Astrocyte of the spinal cord (primary cell): ENCODE measurements around the gene SMYD3.
"Not testable (repeated sequence)": the region's sequence is repeated elsewhere in the genome, so short reads cannot be mapped to it uniquely, and the experiment has no call there.

Experiments used
- DNase-seq: peaks from one replicate; pipeline ENCODE4 v3.0.0; 2011; ENCODE audit warnings: low read depth, low spot score
- H3K4me3 ChIP-seq: 2 replicates; pipeline ENCODE4 v1.5.1; 2011; ENCODE audit warnings: low read depth, mild to moderate bottlenecking, low read length, moderate library complexity
- in situ Hi-C: cut with HindIII; loops from 2 replicates; pipeline ENCODE4 v1.10.0; 2017; ENCODE audit warnings: low sequenced_read_pairs
- TF ChIP-seq, protein P1 (sequence below): IDR thresholded peaks from 2 replicates; pipeline ENCODE4 v1.5.1; 2012; ENCODE audit warnings: low read depth, mild to moderate bottlenecking, low read length, inconsistent platforms

SMYD3 gene

DNA sequence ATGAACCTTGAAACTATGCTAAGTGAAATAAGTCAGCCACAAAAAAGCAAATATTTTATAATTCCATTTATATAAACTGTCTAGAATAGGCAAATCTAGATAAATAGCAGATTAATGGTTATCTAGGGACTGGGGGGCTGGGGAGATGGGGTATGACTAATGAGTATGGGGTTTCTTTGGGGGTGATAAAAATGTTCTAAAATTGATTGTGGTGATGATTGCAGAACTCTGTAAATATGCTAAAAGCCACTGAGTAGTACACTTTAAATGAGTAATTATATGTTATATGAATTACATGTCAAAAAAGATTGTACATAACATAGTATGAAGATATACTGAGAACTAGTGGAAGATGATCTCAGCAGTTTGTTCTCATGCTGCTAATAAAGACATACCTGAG, 677.3 kb downstream of the SMYD3 start:
- TF ChIP-seq, protein P1, sequence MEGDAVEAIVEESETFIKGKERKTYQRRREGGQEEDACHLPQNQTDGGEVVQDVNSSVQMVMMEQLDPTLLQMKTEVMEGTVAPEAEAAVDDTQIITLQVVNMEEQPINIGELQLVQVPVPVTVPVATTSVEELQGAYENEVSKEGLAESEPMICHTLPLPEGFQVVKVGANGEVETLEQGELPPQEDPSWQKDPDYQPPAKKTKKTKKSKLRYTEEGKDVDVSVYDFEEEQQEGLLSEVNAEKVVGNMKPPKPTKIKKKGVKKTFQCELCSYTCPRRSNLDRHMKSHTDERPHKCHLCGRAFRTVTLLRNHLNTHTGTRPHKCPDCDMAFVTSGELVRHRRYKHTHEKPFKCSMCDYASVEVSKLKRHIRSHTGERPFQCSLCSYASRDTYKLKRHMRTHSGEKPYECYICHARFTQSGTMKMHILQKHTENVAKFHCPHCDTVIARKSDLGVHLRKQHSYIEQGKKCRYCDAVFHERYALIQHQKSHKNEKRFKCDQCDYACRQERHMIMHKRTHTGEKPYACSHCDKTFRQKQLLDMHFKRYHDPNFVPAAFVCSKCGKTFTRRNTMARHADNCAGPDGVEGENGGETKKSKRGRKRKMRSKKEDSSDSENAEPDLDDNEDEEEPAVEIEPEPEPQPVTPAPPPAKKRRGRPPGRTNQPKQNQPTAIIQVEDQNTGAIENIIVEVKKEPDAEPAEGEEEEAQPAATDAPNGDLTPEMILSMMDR = no peak
- in situ Hi-C loops = no loop called here
- DNase-seq = no peak
- H3K4me3 ChIP-seq = no peak overlapping the region

DNA sequence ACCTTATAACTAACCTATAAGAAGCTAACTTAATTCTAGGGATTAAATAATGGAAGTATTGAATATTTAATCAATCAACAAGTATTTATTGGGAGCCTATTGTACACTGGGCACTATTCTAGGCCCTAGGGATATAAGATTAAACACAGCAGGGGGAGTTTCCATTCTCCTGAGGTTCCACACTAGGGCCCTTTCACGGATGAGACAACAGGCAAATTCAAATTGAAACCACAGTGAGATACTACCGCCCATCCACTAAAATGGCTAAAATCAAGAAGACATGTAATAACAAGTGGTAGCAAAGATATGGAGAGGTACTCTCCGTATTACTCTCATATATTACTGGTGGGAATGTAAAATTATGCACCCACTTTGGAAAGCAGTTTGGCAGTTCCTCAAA, 677.9 kb downstream of the SMYD3 start:
- in situ Hi-C loops = no loop called here
- no peak overlapping the region for H3K4me3 ChIP-seq
- TF ChIP-seq, protein P1 = no peak
- DNase-seq = no peak

DNA sequence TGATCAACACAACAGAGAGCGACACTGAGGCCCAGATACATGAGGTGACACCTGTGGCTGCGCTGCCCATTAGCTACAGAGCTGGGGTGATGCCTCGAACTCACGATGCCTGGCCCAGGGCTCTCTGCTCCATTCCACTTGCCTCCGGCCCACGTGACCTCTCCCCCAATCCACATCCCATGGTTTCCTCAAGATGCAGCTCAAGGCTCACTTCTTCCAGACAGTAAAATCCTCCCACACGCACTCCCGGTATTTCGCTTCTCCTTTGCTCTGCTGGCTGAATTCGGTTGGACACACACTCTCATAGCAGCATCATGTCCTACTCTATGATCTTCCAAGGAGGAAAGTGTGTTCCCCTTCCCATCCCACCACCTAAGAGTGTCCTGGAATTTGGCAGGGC, 679.8 kb downstream of the SMYD3 start:
- no peak overlapping the region for H3K4me3 ChIP-seq
- no peak for DNase-seq
- TF ChIP-seq, protein P1 = no peak
- in situ Hi-C loops = no loop called here

DNA sequence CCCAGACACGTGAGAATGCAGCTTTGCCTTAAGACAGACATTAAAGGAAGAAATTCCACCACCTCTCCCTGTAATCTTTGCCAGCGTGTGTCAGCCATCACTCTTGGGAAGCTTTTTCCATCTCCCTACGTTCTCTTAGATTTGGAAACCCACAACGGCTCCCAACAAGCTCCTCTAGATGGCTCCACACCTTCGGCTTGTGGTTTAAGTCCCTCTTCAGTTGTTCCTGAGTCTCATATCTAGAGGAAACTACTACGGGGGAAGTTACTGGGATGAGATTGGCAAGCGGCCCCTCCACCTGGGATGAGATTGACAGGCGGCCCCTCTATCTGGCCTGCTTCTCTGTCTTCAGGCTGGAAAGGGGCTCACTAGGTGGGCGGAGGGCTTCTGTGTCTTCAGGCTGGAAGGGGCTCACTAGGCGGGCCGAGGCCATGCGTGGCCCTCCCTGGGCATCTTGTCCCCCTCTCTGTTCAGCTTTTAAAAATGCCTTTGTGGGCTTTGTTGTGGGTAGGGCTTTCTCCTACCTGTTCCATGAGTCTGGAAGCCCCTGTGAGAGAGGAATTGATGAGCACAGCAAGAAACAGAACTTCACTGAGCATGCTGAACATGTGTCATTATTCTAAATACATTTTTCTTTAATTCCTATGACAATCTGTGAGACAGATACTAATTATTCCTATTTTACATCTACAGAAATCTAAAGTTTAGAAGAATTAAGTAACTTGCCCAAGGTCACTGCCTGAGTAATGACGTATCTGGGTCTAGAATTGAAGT, 681.8 kb downstream of the SMYD3 start:
- TF ChIP-seq, protein P1 = peak; percentile 42
- in situ Hi-C loops = no loop called here
- H3K4me3 ChIP-seq = no peak overlapping the region
- peak; percentile 31 for DNase-seq

DNA sequence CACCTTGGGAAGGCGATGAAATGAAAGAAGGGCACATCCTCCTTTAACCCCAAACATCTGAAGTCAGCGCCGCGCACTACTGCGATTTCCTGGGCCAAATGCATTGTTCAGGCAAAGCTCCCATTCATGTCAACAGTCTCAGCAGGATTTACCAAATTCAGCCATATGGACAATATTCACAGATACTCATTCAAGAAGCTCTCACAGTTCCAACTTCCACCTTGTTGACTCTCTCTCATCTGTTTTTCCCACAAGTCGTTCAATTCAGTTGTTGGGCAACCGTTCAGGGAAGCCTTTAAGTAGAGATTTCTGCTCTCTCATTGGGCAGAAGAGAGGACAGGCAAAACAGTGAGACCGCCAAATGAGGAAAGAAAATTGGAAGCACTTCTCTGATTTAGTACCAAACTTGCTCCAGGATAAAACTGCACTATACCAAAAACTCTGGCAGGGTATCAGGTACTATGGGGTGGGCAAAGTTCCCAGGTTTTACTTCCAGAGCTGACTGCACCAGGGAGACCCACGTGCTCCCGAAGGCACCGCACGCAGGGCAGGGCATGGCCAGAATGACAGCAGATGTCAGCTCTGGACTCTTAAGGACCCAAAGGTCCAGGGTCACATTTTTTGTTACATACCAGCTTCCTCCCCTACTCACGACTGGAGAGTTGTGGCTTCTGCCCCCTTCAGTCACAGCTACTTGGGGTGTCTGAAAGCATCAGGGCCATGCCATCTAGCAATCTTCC, 683.5 kb downstream of the SMYD3 start:
- in situ Hi-C loops = no loop called here

DNA sequence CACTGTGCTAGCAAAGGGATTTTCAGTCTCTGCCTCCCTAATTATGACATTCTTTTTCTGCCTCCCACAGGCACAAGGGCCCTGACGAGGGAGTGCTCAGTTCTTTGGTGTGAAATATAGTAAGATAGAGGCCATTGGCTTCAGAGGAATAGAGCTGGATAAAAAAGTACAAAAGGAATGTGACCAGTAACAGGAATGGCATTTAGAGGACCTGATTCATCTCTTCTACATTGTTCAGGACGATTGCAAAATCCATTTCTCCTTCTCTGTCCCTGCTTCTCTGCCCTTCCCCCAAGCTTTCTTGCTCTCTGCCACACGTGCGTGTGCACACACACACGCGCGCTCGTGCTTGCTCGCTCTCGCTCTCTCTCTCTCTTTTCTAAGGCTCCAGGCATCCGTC, 684.1 kb downstream of the SMYD3 start:
- peak; percentile 90 for DNase-seq
- H3K4me3 ChIP-seq = no peak overlapping the region
- in situ Hi-C loops = no loop called here
- TF ChIP-seq, protein P1 = no peak

More for the DNA sequence above, 683.5 kb downstream of the SMYD3 start:
- H3K4me3 ChIP-seq = no peak overlapping the region
- TF ChIP-seq, protein P1 = no peak
- DNase-seq = no peak

DNA sequence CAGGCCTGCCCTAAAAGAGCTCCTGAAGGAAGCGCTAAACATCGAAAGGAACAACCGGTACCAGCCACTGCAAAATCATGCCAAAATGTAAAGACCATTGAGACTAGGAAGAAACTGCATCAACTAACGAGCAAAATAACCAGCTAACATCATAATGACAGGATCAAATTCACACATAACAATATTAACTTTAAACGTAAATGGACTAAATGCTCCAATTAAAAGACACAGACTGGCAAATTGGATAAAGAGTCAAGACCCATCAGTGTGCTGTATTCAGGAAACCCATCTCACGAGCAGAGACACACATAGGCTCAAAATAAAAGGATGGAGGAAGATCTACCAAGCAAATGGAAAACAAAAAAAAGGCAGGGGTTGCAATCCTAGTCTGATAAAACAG, 688.7 kb downstream of the SMYD3 start:
- DNase-seq, H3K4me3 ChIP-seq, in situ Hi-C loops: not testable (repeated sequence)

DNA sequence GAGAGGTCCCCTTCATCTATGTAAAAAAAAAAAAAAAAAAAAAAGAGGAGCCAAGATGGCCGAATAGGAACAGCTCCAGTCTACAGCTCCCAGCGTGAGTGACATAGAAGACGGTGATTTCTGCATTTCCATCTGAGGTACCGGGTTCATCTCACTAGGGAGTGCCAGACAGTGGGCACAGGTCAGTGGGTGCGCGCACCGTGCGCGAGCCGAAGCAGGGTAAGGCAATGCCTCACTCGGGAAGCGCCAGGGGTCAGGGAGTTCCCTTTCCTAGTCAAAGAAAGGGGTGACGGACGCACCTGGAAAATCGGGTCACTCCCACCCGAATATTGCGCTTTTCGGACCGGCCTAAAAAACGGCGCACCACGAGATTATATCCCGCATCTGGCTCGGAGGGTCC, 690.6 kb downstream of the SMYD3 start:
- DNase-seq, H3K4me3 ChIP-seq, in situ Hi-C loops: not testable (repeated sequence)
